ENCODE results near the gene NRM.
A peak's percentile ranks its signal among the peaks of the same experiment; 100 is the strongest.

NRM gene

GRCh38 chr6:30651143-30651542 lies 39.6 kb downstream of the NRM start:
- no peak overlapping the region for H3K4me3 ChIP-seq (replicated peaks; ENCODE audit: insufficient read depth, low read length)
- no peak overlapping the region for H3K27ac ChIP-seq (replicated peaks)
- H3K27me3 ChIP-seq (ENCODE audit: insufficient read depth, poor library complexity, severe bottlenecking), result no peaks in the 10 kb centered on the region
- no peak for DNase-seq (ENCODE audit: low read depth in 1 of 2, low spot score in 1 of 2)
- no peak for TF ChIP-seq SPI1 (IDR thresholded peaks at IDR 0.05; ENCODE audit: borderline replicate concordance, low read depth)
- no peak for TF ChIP-seq POLR2AphosphoS5 (IDR thresholded peaks at IDR 0.05; ENCODE audit: low read depth)
- TF ChIP-seq CTCF (IDR thresholded peaks at IDR 0.05; ENCODE audit: insufficient read depth, low read length), result no peak
- no peak for TF ChIP-seq REST (IDR thresholded peaks at IDR 0.05; ENCODE audit: insufficient replicate concordance, low read depth)
- no peak for TF ChIP-seq GABPA (IDR thresholded peaks at IDR 0.05; ENCODE audit: low read depth)

GRCh38 chr6:30647242-30648116 lies 43.3 kb downstream of the NRM start:
- peak overlapping the region; percentile 93 for H3K27ac ChIP-seq (replicated peaks)
- peak overlapping the region; percentile 96 for H3K4me3 ChIP-seq (replicated peaks; ENCODE audit: insufficient read depth, low read length)
- peak; percentile 76 to 81 for DNase-seq (ENCODE audit: low read depth in 1 of 2, low spot score in 1 of 2)
- H3K27me3 ChIP-seq (ENCODE audit: insufficient read depth, poor library complexity, severe bottlenecking), result no peaks in the 10 kb centered on the region
- TF ChIP-seq POLR2AphosphoS5 (IDR thresholded peaks at IDR 0.05; ENCODE audit: low read depth), result peak; percentile 66
- no peak for TF ChIP-seq REST (IDR thresholded peaks at IDR 0.05; ENCODE audit: insufficient replicate concordance, low read depth)

GRCh38 chr6:30646450-30647241 lies 44.1 kb downstream of the NRM start, which contains the start of gene C6orf136:
TSS of gene C6orf136 (plus strand) at chr6:30647133. CDS start at chr6:30647232, 99 bp downstream.
- H3K27ac ChIP-seq (replicated peaks), result peak within 1 kb of the TSS; percentile 93
- peak within 1 kb of the TSS; percentile 96 for H3K4me3 ChIP-seq (replicated peaks; ENCODE audit: insufficient read depth, low read length)
- DNase-seq (ENCODE audit: low read depth in 1 of 2, low spot score in 1 of 2), result peak; percentile 77 to 93
- no peak for TF ChIP-seq CTCF (IDR thresholded peaks at IDR 0.05; ENCODE audit: insufficient read depth, low read length)
- TF ChIP-seq REST (IDR thresholded peaks at IDR 0.05; ENCODE audit: insufficient replicate concordance, low read depth), result no peak
- TF ChIP-seq SPI1 (IDR thresholded peaks at IDR 0.05; ENCODE audit: borderline replicate concordance, low read depth), result no peak
- no peaks in the 10 kb centered on the region for H3K27me3 ChIP-seq (ENCODE audit: insufficient read depth, poor library complexity, severe bottlenecking)
